ENCODE data around the gene SCN2A. TPM values are rescaled to one million over a fixed set of nuclear protein-coding genes. Genes with fewer than 3 reads are reported as not detected.

The SCN2A gene
- total RNA-seq, 2 experiments from 2014 or later, result not detected

Other genes with a start within 250 kb of the SCN2A start
- gene SCN3A, start 35.4 kb upstream of the SCN2A start, total RNA-seq, result not detected
- not detected for gene CSRNP3, start 230.3 kb downstream of the SCN2A start, total RNA-seq